Effector memory CD4-positive, alpha-beta T cell (primary cell): ENCODE measurements around the gene GRID1.

ENCODE experiments used
- DNase-seq, 3 donors: peaks; one replicate each; pipeline ENCODE4 v3.0.0-alpha.2; 2020
- H3K27ac ChIP-seq: 2 replicates; pipeline ENCODE4 v1.7.0; 2013; ENCODE audit warnings: mild to moderate bottlenecking, low read length, moderate library complexity; ENCODE audit not compliant: insufficient read depth, poor library complexity, severe bottlenecking
- H3K27me3 ChIP-seq: replicated peaks from 2 replicates; pipeline ENCODE4 v1.7.0; 2013; ENCODE audit warnings: mild to moderate bottlenecking, low read length; ENCODE audit not compliant: insufficient read depth, control insufficient read depth, poor library complexity, severe bottlenecking
- H3K36me3 ChIP-seq: 2 replicates; pipeline ENCODE4 v1.7.0; 2013; ENCODE audit warnings: mild to moderate bottlenecking, low read length, moderate library complexity; ENCODE audit not compliant: control insufficient read depth, insufficient read depth
- H3K4me1 ChIP-seq: 2 replicates; pipeline ENCODE4 v1.7.0; 2013; ENCODE audit warnings: low read length, mild to moderate bottlenecking; ENCODE audit not compliant: control insufficient read depth, insufficient read depth, poor library complexity, severe bottlenecking
- H3K4me3 ChIP-seq: 2 replicates; pipeline ENCODE4 v1.7.0; 2013; ENCODE audit warnings: low read length, low read depth, mild to moderate bottlenecking; ENCODE audit not compliant: insufficient read depth, poor library complexity, severe bottlenecking
- H3K9me3 ChIP-seq: 2 replicates; pipeline ENCODE4 v1.7.0; 2013; ENCODE audit warnings: mild to moderate bottlenecking, low read length, moderate library complexity; ENCODE audit not compliant: control insufficient read depth

GRID1 gene

DNA sequence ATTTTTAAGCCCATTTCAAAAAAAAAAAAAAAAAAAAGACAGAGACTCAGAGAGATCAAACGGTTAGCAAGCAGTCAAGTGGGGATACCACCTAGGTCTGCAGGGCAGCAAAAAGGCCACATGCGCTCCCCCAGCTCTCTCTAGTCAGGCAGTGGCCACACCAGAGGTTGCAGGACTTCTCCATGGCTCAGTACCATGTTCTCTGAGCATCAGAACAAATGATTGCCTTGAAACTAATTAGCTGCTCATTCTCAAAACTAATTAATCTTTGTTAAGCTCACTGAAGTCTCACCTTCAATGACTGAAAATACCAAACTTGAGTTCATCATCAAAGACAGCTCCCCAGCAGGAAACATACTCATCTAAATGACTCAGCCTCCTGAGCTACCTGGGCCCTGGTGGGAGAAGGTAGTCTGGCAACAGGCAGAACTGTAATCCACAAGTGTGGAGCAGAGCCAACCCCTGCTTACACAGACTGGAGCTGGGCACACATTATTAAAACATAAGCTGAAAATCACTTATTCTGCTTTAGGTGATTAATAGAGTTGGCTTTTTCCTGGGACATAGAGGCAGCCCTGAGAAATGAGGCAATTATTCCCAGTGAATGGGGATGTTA lies 319.6 kb downstream of the GRID1 start:
- H3K36me3 ChIP-seq: no peaks in the 10 kb centered on the region
- H3K27ac ChIP-seq: no peak overlapping the region
- H3K4me3 ChIP-seq: no peak overlapping the region
- peaks cover 3% of the 10 kb centered on the region for H3K4me1 ChIP-seq
- no peak for DNase-seq
- H3K27me3 ChIP-seq: no peaks in the 10 kb centered on the region
- no peaks in the 10 kb centered on the region for H3K9me3 ChIP-seq

DNA sequence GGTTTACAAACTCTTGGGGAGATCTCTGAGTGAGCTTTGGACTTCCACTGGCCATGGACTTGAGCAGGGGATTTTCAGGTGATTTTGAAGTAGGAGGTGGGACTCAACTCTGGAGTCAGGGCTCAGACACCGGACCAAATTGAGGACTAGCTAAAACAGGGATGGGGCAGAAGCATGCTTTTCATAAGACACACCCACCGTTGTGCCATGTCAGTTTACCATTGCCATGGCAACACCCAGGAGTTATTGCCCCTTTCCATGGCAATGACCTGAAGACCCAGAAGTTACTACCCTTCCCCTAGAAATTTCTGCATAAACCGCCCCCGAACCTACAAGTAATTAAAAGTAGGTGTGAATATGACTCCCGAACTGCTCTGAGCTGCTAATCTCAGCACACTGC lies 320.7 kb downstream of the GRID1 start:
- H3K4me1 ChIP-seq: peaks cover 3% of the 10 kb centered on the region
- no peak overlapping the region for H3K4me3 ChIP-seq
- no peak for DNase-seq
- no peaks in the 10 kb centered on the region for H3K27me3 ChIP-seq
- no peaks in the 10 kb centered on the region for H3K9me3 ChIP-seq
- no peaks in the 10 kb centered on the region for H3K36me3 ChIP-seq
- no peak overlapping the region for H3K27ac ChIP-seq

DNA sequence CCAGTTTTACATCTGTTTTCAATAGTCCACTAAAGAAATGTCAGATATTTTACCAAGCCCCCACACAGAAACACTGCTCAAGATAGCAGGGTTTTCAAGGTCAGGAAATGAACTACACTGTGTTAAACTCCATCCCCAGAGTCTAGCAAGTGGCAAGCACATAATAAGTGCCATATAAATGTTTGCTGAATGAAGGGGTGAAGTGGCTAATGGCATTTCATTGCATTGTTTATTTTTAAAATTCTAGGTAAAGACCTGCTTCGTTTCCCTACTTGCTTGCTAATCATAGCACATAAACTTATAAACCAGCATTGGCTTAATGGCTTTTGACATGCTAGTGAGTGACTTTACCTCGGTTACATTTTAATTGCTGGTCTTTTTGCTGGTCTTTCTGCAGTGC lies 322.6 kb downstream of the GRID1 start:
- Histone ChIP-seq H3K27ac (no peak overlapping the region), H3K27me3 (no peaks in the 10 kb centered on the region), H3K9me3 (no peaks in the 10 kb centered on the region), H3K4me1 (peaks cover 3% of the 10 kb centered on the region), H3K4me3 (no peak overlapping the region), H3K36me3 (no peaks in the 10 kb centered on the region)
- no peak for DNase-seq

DNA sequence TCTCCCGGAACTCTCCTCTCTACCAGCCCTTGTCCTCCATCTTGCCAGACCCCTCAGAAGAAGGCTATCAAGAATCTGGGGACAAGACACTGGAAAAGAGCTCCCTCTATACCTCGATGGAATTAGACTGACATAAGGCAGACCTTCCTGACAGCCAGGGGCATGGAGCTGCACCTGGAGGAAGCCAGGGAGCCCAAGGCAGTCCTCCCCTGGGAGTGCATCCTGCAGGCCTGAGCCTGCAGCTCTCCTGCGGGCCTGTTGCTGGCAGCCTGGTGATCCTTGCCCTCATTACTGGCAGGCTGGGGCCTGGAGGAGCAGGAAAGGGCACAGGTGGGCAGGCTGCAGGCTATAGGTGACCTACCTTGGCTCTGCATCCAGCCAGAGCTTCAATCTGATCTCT lies 323.4 kb downstream of the GRID1 start:
- no peak for DNase-seq

DNA sequence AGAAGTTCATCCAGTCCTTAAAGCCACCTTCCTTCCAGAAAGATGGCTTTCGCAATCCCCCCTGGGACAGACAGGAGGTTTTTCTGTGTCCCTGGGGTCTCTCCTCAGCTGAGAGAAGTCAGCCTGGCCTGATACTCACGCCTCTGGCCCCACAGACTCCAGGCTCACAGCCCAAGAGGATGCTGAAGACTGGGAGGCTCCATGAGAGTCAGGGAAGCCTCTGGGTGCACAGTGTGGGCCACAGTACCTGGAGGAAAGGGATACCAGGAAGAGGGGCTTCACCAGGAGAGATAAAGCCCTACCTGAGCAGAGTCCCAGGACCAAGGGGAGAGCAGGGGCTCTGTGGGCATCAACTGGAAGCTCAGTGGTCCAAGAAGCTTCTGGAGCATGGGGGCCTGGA lies 324.4 kb downstream of the GRID1 start:
- no peak for DNase-seq
- H3K4me3 ChIP-seq: no peak overlapping the region
- H3K4me1 ChIP-seq: no peaks in the 10 kb centered on the region
- H3K9me3 ChIP-seq: no peaks in the 10 kb centered on the region
- no peaks in the 10 kb centered on the region for H3K27me3 ChIP-seq
- H3K36me3 ChIP-seq: no peaks in the 10 kb centered on the region
- no peak overlapping the region for H3K27ac ChIP-seq

More for the DNA sequence above, 323.4 kb downstream of the GRID1 start:
- H3K4me1 ChIP-seq: peaks cover 3% of the 10 kb centered on the region
- H3K27me3 ChIP-seq: no peaks in the 10 kb centered on the region
- no peak overlapping the region for H3K27ac ChIP-seq
- no peaks in the 10 kb centered on the region for H3K36me3 ChIP-seq
- no peak overlapping the region for H3K4me3 ChIP-seq
- H3K9me3 ChIP-seq: no peaks in the 10 kb centered on the region

- Histone ChIP-seq H3K36me3 (no peaks in the 10 kb centered on the region), H3K27ac (no peak overlapping the region), H3K4me1 (no peaks in the 10 kb centered on the region), H3K4me3 (no peak overlapping the region), H3K9me3 (no peaks in the 10 kb centered on the region), H3K27me3 (no peaks in the 10 kb centered on the region)
- no peak for DNase-seq
Measured at GRCh38 chr10:86041116-86041515, 325.5 kb downstream of the GRID1 start.

DNA sequence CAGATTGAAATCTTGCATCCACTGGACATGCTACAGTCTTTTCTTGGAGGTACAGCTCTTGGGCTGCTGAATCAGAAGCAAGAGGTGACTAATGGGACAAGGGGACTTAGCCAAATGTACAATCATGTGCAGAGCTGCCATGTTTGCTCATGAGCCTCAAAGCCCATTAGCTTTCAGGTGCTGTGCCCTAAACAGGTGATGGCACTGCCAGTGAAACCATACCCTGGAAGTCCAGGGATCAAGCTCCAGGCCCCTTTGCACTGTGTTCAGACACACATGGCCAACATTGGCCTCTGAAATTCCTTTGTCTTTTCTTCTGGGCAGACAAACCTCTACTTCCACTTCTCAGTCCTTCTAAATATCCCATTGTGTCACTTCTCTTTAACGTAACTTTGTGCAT lies 328.2 kb downstream of the GRID1 start:
- no peak for DNase-seq
- Histone ChIP-seq H3K4me3 (no peak overlapping the region), H3K4me1 (no peaks in the 10 kb centered on the region), H3K36me3 (no peaks in the 10 kb centered on the region), H3K27me3 (no peaks in the 10 kb centered on the region), H3K27ac (no peak overlapping the region), H3K9me3 (no peaks in the 10 kb centered on the region)

DNA sequence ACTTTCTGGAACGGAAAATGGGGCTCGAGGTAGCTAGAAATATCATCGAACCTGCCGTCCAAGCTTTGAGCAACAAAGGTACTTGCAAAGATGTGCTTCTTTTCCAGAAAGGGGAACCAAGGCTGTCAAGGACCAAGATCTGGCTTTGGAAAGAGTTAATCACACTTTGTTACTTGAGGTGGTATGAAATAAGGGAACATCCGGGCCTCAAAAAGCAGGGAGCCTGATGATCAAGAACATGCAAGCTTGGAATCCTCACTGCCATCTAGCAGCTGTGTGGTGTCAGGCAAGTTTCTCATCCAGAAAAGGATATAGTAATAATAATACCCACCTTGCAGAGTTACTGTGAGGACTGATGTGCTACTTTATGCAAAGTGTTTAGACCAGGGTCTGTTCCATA lies 329.5 kb downstream of the GRID1 start:
- no peak overlapping the region for H3K27ac ChIP-seq
- no peaks in the 10 kb centered on the region for H3K9me3 ChIP-seq
- no peaks in the 10 kb centered on the region for H3K4me1 ChIP-seq
- H3K27me3 ChIP-seq: no peaks in the 10 kb centered on the region
- no peak overlapping the region for H3K4me3 ChIP-seq
- H3K36me3 ChIP-seq: no peaks in the 10 kb centered on the region
- DNase-seq: no peak

DNA sequence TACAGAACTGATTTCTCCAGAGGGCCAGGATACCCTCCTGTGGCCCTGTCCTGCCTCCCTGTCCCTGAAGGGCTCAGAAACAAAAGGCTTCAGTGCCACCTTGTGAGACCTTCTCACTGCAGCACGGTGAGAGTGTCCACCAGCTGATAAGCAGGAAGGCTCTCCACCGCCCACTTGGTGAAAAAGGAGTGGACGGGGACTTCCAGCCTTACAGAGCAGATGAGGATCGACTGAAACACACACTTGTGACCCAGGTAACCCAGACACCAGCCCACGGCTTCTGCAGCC lies 330.1 kb downstream of the GRID1 start:
- Histone ChIP-seq H3K36me3 (no peaks in the 10 kb centered on the region), H3K9me3 (no peaks in the 10 kb centered on the region), H3K27ac (no peak overlapping the region), H3K27me3 (no peaks in the 10 kb centered on the region), H3K4me3 (no peak overlapping the region), H3K4me1 (no peaks in the 10 kb centered on the region)
- DNase-seq: no peak

DNA sequence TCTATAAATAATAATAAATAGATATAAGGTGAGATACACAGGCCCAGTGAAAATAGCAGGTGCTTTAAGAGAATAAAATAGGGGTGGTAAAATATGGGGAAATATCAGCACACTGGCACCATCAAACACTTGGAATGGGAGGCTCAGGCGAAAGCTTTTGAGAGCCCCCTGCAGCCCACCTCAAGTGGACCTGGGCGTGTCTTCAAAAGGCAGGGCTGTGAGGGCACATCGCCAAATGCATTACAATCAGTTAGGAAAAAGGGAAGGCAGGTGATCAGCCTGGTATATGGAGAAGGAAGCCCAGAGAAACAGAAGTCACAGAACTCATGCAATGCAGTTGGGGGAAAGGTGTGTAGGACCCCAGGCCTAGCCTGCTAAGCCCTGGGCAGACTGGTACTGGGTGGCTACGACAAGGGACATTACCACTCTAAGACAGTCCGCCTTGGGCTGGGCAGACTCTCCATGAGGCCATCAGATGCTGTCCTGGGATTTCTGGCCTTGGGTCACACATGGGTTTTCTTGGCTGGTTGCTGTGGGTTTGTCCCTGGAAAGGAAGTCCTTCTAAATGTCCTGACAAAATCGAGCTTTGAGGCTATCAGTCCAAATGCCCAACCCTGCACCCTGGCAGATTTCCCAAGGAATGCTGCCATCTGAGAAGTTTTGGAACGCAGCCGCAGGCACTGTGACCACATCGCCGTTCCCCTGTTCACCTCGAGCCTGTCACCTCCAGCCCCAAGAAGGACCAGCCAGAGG lies 330.6 kb downstream of the GRID1 start:
- no peaks in the 10 kb centered on the region for H3K4me1 ChIP-seq
- H3K36me3 ChIP-seq: no peaks in the 10 kb centered on the region
- DNase-seq: no peak

More for the DNA sequence above, 330.6 kb downstream of the GRID1 start:
- Histone ChIP-seq H3K27me3 (no peaks in the 10 kb centered on the region), H3K4me3 (no peak overlapping the region), H3K9me3 (no peaks in the 10 kb centered on the region), H3K27ac (no peak overlapping the region)
